HepG2 (cell line): Measurements from ENCODE around the gene EPS8L3. TPM values are rescaled to one million over a fixed set of nuclear protein-coding genes. Genes with fewer than 3 reads are reported as not detected.

ENCODE experiments used
- BHLHE40 ChIP-seq: IDR thresholded peaks from 2 replicates; pipeline ENCODE4 v1.6.1; 2011; ENCODE audit warnings: low read length, improper control_type of control experiment
- CBX1 ChIP-seq: IDR thresholded peaks from one replicate; pipeline ENCODE4 v1.6.1; 2016; ENCODE audit warnings: antibody characterized with exemption, low read depth
- ELF1 ChIP-seq: sonication (generic); formaldehyde crosslinking; IDR thresholded peaks from 2 replicates; pipeline ENCODE4 v1.4.0; 2020; ENCODE audit warnings: missing genetic modification reagents
- KAT7 ChIP-seq: IDR thresholded peaks from 2 replicates; pipeline ENCODE4 v1.6.1; 2018; ENCODE audit warnings: borderline replicate concordance, missing compliant biosample characterization
- KDM5B ChIP-seq: sonication (generic); formaldehyde crosslinking; IDR thresholded peaks from 2 replicates; pipeline ENCODE4 v1.4.0; 2020; ENCODE audit warnings: missing genetic modification reagents, mild to moderate bottlenecking, borderline replicate concordance
- MAFK ChIP-seq, 2 experiments: IDR thresholded peaks in 1 of 2; conservative IDR thresholded peaks in 1 of 2; 2 replicates each; pipeline ENCODE4 v1.6.1; 2011; ENCODE audit warnings: improper control_type of control experiment in 2 of 2, low read length in 2 of 2
- MATR3 ChIP-seq: sonication (generic); formaldehyde crosslinking; IDR thresholded peaks from 2 replicates; pipeline ENCODE4 v1.4.0; 2020; ENCODE audit warnings: missing genetic modification reagents
- NFE2L2 ChIP-seq: fragments of 150-350 bp; IDR thresholded peaks from 2 replicates; pipeline ENCODE4 v1.6.1; 2014; ENCODE audit warnings: low read length
- STAG1 ChIP-seq: sonication (generic); formaldehyde crosslinking; IDR thresholded peaks from 2 replicates; pipeline ENCODE4 v1.4.0; 2020; ENCODE audit warnings: missing genetic modification reagents
- TSC22D2 ChIP-seq: sonication (generic); formaldehyde crosslinking; IDR thresholded peaks from 2 replicates; pipeline ENCODE4 v1.5.1; 2020; ENCODE audit warnings: missing genetic modification reagents, mild to moderate bottlenecking, borderline replicate concordance
- ZNF235 ChIP-seq: sonication (generic); formaldehyde crosslinking; IDR thresholded peaks from 2 replicates; pipeline ENCODE4 v1.8.1; 2023; ENCODE audit warnings: mild to moderate bottlenecking, missing genetic modification reagents, borderline replicate concordance
- ZNF326 ChIP-seq: sonication (generic); formaldehyde crosslinking; IDR thresholded peaks from 2 replicates; pipeline ENCODE4 v1.4.0; 2020; ENCODE audit warnings: missing genetic modification reagents, borderline replicate concordance
- polyA plus RNA-seq, 8 experiments: library from polyadenylated mRNA; depleted of rRNA in 3 of 8; stranded (reverse) in 7 of 8; unstranded in 1 of 8; fragments of >200 nt; fragmentation: Illumina TruSeq in 4 of 8; extraction: Trizol in 4 of 8; gene quantifications; 2 replicates each; pipeline versions ENCODE4 v1.2.1 to v1.2.3, GENCODE V29; 2011 to 2016; ENCODE audit warnings: low read depth in 4 of 8, missing spikeins in 1 of 8, mixed read lengths in 1 of 8; ENCODE audit not compliant: insufficient read depth in 1 of 8
- total RNA-seq, 5 experiments: library from RNA; depleted of rRNA; stranded (reverse); fragments of >200 nt; fragmentation: Illumina TruSeq; extraction: Trizol; gene quantifications; 2 replicates each; pipeline ENCODE4 v1.2.3, GENCODE V29; 2016; ENCODE audit warnings: low read depth in 1 of 5
- TF ChIP-seq, protein P1 (sequence below): sonication (generic); formaldehyde crosslinking; IDR thresholded peaks from 2 replicates; pipeline ENCODE4 v1.5.1; 2020; ENCODE audit warnings: mild to moderate bottlenecking, missing genetic modification reagents, moderate library complexity
- TF ChIP-seq, protein P2 (sequence below): sonication (generic); formaldehyde crosslinking; IDR thresholded peaks from 2 replicates; pipeline ENCODE4 v1.4.0; 2020; ENCODE audit warnings: missing genetic modification reagents, borderline replicate concordance

EPS8L3 gene
- total and polyA plus RNA-seq, 2 of the 13 experiments (the other 11 are each of a cell fraction or from before 2014, with no cell fraction given) = 18.2 to 106 TPM

- TF ChIP-seq, protein P1, sequence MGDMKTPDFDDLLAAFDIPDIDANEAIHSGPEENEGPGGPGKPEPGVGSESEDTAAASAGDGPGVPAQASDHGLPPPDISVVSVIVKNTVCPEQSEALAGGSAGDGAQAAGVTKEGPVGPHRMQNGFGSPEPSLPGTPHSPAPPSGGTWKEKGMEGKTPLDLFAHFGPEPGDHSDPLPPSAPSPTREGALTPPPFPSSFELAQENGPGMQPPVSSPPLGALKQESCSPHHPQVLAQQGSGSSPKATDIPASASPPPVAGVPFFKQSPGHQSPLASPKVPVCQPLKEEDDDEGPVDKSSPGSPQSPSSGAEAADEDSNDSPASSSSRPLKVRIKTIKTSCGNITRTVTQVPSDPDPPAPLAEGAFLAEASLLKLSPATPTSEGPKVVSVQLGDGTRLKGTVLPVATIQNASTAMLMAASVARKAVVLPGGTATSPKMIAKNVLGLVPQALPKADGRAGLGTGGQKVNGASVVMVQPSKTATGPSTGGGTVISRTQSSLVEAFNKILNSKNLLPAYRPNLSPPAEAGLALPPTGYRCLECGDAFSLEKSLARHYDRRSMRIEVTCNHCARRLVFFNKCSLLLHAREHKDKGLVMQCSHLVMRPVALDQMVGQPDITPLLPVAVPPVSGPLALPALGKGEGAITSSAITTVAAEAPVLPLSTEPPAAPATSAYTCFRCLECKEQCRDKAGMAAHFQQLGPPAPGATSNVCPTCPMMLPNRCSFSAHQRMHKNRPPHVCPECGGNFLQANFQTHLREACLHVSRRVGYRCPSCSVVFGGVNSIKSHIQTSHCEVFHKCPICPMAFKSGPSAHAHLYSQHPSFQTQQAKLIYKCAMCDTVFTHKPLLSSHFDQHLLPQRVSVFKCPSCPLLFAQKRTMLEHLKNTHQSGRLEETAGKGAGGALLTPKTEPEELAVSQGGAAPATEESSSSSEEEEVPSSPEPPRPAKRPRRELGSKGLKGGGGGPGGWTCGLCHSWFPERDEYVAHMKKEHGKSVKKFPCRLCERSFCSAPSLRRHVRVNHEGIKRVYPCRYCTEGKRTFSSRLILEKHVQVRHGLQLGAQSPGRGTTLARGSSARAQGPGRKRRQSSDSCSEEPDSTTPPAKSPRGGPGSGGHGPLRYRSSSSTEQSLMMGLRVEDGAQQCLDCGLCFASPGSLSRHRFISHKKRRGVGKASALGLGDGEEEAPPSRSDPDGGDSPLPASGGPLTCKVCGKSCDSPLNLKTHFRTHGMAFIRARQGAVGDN (CRISPR knock-in tag) = peak; percentile 44; the same call in 1 of the 2 replicates
- peak; percentile 98 for TF ChIP-seq NFE2L2
- no peak for TF ChIP-seq KDM5B (CRISPR knock-in tag)
- TF ChIP-seq, protein P2, sequence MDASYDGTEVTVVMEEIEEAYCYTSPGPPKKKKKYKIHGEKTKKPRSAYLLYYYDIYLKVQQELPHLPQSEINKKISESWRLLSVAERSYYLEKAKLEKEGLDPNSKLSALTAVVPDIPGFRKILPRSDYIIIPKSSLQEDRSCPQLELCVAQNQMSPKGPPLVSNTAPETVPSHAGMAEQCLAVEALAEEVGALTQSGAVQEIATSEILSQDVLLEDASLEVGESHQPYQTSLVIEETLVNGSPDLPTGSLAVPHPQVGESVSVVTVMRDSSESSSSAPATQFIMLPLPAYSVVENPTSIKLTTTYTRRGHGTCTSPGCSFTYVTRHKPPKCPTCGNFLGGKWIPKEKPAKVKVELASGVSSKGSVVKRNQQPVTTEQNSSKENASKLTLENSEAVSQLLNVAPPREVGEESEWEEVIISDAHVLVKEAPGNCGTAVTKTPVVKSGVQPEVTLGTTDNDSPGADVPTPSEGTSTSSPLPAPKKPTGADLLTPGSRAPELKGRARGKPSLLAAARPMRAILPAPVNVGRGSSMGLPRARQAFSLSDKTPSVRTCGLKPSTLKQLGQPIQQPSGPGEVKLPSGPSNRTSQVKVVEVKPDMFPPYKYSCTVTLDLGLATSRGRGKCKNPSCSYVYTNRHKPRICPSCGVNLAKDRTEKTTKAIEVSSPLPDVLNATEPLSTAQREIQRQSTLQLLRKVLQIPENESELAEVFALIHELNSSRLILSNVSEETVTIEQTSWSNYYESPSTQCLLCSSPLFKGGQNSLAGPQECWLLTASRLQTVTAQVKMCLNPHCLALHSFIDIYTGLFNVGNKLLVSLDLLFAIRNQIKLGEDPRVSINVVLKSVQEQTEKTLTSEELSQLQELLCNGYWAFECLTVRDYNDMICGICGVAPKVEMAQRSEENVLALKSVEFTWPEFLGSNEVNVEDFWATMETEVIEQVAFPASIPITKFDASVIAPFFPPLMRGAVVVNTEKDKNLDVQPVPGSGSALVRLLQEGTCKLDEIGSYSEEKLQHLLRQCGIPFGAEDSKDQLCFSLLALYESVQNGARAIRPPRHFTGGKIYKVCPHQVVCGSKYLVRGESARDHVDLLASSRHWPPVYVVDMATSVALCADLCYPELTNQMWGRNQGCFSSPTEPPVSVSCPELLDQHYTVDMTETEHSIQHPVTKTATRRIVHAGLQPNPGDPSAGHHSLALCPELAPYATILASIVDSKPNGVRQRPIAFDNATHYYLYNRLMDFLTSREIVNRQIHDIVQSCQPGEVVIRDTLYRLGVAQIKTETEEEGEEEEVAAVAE = no peak
- TF ChIP-seq ZNF326 (CRISPR knock-in tag) = no peak
- TF ChIP-seq TSC22D2 (CRISPR knock-in tag) = no peak
- no peak for TF ChIP-seq ZNF235
- TF ChIP-seq MATR3 (CRISPR knock-in tag) = no peak
- TF ChIP-seq ELF1 (CRISPR knock-in tag) = no peak
- TF ChIP-seq STAG1 (CRISPR knock-in tag) = peak; percentile 51
- TF ChIP-seq BHLHE40 = no peak
- peak; percentile 100 for TF ChIP-seq MAFK (conservative IDR thresholded peaks at IDR 0.05 in 1 of 2, IDR thresholded peaks at IDR 0.05 in 1 of 2; ENCODE audit: low read length in 2 of 2)
- no peak for TF ChIP-seq KAT7
- TF ChIP-seq CBX1 = no peak
Observed at GRCh38 chr1:109792056-109792831, 28.5 kb upstream of the EPS8L3 start (continued).
